HuH-7 (cell line): Measurements from ENCODE around the gene ANK2.

ENCODE experiments used
- DNase-seq: peaks from one replicate; pipeline ENCODE4 v3.0.0; 2011; ENCODE audit warnings: low spot score

The ANK2 gene

GRCh38 chr4:113347245-113347644 is 297.8 kb downstream of the ANK2 start:
- DNase-seq = no peak

- no peak for DNase-seq
Measured at GRCh38 chr4:113349430-113349829, 300.0 kb downstream of the ANK2 start.

GRCh38 chr4:113350576-113350975 is 301.1 kb downstream of the ANK2 start:
- DNase-seq = no peak

DNA sequence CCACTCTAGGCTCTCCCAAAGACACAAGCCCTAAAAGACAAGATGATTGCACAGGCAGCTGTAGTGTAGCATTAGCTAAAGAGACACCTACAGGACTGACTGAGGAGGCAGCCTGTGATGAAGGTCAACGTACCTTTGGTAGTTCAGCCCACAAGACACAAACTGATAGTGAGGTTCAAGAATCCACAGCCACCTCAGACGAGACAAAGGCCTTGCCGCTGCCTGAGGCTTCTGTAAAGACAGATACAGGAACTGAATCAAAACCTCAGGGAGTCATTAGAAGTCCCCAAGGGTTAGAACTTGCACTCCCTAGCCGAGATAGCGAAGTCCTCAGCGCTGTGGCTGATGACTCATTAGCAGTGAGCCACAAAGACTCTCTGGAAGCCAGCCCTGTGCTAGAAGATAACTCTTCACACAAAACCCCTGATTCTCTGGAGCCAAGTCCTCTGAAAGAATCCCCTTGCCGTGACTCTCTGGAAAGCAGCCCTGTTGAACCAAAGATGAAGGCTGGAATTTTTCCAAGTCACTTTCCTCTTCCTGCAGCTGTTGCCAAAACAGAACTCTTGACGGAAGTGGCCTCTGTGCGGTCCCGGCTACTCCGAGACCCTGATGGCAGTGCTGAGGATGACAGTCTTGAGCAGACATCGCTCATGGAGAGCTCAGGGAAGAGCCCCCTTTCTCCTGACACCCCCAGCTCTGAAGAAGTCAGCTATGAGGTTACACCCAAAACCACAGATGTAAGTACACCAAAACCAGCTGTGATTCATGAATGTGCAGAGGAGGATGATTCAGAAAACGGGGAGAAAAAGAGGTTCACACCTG is 306.3 kb downstream of the ANK2 start:
- peak; percentile 10 for DNase-seq

DNA sequence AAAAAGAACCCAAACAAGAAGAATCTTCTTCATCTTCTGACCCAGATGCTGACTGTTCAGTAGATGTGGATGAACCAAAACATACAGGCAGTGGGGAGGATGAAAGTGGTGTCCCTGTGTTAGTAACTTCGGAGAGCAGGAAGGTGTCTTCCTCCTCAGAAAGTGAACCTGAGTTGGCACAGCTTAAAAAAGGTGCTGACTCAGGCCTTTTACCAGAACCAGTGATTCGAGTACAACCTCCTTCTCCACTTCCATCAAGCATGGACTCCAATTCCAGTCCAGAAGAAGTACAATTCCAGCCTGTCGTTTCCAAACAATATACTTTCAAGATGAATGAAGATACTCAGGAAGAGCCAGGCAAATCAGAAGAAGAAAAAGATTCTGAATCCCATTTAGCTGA is 307.0 kb downstream of the ANK2 start:
- DNase-seq = no peak

DNA sequence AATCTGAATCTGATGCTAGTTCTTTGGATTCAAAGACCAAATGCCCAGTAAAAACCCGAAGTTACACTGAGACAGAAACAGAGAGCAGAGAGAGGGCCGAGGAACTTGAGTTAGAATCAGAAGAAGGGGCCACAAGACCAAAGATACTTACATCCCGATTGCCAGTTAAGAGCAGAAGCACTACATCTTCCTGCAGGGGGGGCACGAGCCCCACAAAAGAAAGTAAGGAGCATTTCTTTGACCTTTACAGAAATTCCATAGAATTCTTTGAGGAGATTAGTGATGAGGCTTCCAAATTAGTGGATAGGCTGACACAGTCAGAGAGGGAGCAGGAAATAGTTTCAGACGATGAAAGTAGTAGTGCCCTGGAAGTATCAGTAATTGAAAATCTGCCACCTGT is 309.3 kb downstream of the ANK2 start:
- DNase-seq = no peak

GRCh38 chr4:113365377-113365776 is 315.9 kb downstream of the ANK2 start:
- DNase-seq = no peak

GRCh38 chr4:113368056-113368455 is 318.6 kb downstream of the ANK2 start:
- no peak for DNase-seq

GRCh38 chr4:113371111-113371510 is 321.7 kb downstream of the ANK2 start:
- no peak for DNase-seq

GRCh38 chr4:113375964-113376666 is 326.7 kb downstream of the ANK2 start:
- DNase-seq = no peak

DNA sequence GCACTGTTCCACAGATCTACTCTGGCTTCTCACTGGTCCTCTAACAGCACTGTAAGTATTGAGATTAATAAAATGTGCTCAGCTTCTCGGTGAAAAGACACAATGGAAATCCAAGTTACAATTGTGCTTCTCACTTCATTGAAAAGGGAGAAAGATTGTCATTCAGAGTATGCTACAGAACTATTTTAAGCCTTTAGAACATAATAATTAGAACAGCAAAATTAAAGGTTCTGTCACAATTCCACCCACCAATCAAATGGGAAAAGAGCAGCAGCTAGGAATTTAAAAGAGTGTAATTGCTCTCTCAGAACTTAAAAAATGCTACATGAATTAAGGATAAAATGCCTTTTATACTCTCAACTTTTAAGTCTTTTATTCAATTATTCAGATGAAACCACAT is 329.4 kb downstream of the ANK2 start:
- no peak for DNase-seq

GRCh38 chr4:113382704-113383103 is 333.3 kb downstream of the ANK2 start:
- DNase-seq = no peak

DNA sequence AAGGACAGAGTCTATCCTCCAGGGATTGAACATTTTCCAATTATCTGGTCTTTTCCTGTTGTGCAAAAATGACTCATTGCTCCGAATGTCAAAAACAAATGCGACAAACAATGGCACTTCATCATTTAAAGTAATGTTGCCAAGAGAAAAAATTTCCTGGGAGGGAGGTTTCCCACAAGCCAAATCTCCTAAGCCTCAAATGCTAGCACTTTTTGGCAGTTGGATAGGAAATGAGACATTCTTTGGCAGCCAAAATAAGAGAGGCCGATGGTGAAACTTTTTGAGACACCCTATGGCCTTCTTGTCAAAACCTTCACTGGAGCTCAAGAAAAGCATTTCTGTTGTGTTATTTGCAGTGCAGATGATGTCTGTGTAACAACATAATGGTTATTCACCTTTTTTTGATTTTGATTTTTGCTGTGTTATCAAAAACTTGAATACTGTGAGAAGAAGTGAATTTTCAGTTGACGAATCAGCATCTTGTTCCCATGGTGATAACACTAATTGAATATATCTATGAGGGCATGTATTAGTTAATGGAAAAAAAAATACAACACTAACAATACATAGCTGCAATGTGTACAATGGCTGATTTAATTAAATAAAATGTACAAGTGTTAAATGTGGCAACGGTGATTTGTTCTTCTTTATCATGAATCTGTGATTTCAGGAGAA is 333.8 kb downstream of the ANK2 start:
- no peak for DNase-seq

GRCh38 chr4:113384600-113384999 is 335.1 kb downstream of the ANK2 start:
- no peak for DNase-seq

DNA sequence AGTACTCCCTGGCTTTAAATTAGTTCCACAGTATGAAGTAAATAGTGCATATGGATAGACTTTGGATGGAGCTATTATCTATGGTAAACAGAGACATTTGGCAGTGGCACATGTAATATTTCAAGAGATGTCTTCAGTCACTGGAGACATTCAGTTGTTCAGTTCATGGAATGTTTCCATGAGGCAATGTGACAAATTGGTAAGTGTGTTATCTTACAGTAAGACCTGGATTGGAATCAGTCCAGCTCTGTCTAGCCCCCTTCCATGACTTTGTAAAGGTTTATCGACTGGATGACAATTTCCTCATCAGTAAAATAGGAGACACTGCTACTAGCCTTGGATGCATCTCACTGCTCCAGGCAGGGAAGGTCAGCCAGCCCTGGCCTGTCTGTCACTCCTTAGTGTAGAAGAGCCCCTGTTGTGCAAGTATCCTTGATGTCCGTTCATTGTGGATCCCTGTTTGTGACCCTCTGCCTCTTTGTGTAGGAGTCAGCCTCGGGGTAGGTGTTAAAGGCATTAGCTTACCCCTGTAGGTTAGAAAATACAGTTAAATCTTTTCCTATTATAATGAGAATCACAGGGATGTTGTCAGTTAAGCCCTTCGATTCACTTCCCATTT is 335.9 kb downstream of the ANK2 start:
- DNase-seq = no peak

DNA sequence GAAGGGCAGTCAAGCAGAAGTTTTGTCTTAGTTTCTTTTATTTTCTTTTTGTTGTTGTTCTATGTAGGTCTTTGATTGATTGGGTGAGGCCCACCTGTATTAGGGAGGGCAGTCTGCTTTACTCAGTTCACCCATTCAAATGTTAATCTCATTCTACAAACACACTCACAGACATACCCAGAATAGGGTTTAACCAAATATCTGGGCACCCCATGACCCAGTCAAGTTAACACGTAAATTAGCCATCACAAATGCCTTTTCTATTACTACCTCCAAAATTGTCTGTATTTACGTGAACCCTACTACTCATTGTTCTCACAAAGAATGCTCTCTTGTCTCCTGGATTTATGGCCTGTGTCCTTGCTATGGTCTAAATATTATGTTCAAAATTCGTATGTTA is 339.7 kb downstream of the ANK2 start:
- DNase-seq = no peak

- DNase-seq = no peak
Measured at GRCh38 chr4:113390850-113391249, 341.4 kb downstream of the ANK2 start.

- DNase-seq = no peak
Measured at GRCh38 chr4:113394108-113394729, 344.8 kb downstream of the ANK2 start.

- DNase-seq = peak; percentile 22
Measured at GRCh38 chr4:113394730-113395530, 345.5 kb downstream of the ANK2 start.

DNA sequence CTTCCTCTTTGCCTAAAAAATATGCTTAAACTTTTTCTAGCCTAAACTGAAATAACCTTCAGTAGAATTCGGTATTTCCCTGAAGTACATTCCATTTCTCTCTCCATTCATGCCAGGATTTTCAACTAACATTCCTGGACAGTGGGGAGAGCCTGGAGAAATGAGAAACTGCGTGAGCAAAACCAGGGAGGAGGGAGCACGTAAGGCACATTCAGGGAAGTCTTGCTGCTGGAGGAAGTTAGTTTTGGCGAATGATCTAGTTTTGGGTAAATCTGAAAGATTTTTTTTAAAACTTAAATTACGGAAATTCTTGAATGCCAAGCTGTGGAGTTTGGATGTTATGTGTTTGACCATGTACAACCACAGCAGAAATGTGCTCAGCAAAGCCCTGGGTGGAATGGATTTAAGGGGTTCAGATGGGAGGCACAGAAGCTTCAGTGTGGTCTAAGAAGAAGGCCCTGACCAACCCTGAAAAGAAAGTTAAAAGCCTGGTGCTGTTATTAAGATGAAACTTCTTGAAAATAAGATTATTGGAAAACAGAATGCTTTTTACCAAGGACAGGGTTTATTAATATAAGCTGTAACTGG is 347.8 kb downstream of the ANK2 start:
- no peak for DNase-seq
